SU-DHL-6 (cell line): ENCODE measurements around the gene ZNF423.

Experiments
- CTCF ChIP-seq: fragments of 200-600 bp; sonication (generic); IDR thresholded peaks from one replicate; pipeline ENCODE4 v1.5.1; 2017; ENCODE audit warnings: antibody characterized with exemption, mild to moderate bottlenecking, low read length, moderate library complexity; ENCODE audit not compliant: insufficient read depth, poor library complexity, severe bottlenecking
- EZH2phosphoT487 ChIP-seq: fragments of 200-600 bp; sonication (generic), shearing (Covaris generic); conservative IDR thresholded peaks from 2 replicates; pipeline ENCODE4 v1.6.1; 2018; ENCODE audit warnings: mild to moderate bottlenecking, antibody characterized with exemption, low read length, moderate library complexity, mixed read lengths

GRCh38 chr16:49622084-49622390, 233.9 kb downstream of the ZNF423 start:
- TF ChIP-seq CTCF: no peak
- TF ChIP-seq EZH2phosphoT487: no peak
